Embryonic facial prominence (tissue), 1 donor: Measurements from ENCODE around the gene WDR27.
"Not testable (repeated sequence)": the region's sequence is repeated elsewhere in the genome, so short reads cannot be mapped to it uniquely, and the experiment has no call there.

ENCODE experiments used
- DNase-seq: peaks from one replicate; pipeline ENCODE4 v3.0.0-alpha.2; 2016; ENCODE audit errors: extremely low spot score

Gene WDR27

GRCh38 chr6:169604076-169604475 lies 97.8 kb downstream of the WDR27 start:
- no peak for DNase-seq

DNA sequence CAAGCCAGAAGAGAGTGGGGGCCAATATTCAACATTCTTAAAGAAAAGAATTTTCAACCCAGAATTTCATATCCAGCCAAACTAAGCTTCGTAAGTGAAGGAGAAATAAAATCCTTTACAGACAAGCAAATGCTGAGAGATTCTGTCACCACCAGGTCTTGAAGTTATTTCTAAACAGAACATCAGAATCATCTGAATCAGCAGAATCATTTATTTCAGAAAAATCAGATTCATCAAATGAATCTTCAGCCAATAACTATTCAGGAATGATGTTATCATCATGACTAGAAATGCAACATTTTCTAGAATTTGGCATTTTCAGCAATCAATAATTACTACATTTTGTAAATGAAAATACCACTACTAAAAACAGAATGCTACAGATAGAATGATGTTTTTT lies 100.7 kb downstream of the WDR27 start:
- DNase-seq: not testable (repeated sequence)

- no peak for DNase-seq
Measured at GRCh38 chr6:169592558-169592957, 109.3 kb downstream of the WDR27 start.

DNA sequence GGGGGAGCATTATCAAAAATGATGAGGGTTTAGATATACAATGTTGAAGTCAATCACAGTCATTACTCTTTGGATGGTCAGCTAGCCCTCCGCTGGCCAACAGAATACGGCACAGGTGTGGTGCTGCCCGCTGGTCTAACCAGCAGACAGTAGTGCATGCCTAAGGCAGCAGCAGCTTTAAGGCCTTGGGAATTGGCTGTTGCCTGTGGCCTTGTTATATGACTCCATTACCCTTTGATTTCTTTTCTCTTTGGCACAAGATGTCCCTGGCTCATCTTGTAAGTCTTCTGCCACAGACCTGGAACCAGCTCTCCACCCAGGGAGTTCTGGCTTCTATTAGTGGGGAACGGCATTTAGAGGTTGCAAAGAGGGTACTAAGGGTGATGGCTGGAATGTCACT lies 110.2 kb downstream of the WDR27 start:
- no peak for DNase-seq

GRCh38 chr6:169590376-169590939 lies 111.4 kb downstream of the WDR27 start:
- DNase-seq: no peak

GRCh38 chr6:169589699-169590257 lies 112.1 kb downstream of the WDR27 start:
- DNase-seq: no peak

GRCh38 chr6:169589293-169589692 lies 112.5 kb downstream of the WDR27 start:
- no peak for DNase-seq

DNA sequence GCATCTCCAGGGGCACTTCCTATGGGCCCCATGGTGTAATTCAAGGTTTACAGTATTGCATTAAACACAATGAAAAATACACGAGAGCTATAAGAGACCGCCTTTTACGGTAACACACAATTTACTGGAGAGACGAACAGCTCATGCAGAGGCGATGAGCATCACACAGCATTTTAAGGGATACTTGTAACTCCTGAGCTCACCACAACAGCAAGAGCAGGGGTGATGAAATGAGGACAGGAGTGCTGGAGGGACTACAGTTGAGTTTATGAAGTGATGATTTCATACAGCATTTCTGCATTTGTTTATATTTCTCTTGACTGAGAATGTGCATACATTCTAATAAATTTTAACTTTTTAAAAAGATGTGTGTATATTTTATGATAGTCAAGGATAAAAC lies 113.9 kb downstream of the WDR27 start:
- DNase-seq: no peak

DNA sequence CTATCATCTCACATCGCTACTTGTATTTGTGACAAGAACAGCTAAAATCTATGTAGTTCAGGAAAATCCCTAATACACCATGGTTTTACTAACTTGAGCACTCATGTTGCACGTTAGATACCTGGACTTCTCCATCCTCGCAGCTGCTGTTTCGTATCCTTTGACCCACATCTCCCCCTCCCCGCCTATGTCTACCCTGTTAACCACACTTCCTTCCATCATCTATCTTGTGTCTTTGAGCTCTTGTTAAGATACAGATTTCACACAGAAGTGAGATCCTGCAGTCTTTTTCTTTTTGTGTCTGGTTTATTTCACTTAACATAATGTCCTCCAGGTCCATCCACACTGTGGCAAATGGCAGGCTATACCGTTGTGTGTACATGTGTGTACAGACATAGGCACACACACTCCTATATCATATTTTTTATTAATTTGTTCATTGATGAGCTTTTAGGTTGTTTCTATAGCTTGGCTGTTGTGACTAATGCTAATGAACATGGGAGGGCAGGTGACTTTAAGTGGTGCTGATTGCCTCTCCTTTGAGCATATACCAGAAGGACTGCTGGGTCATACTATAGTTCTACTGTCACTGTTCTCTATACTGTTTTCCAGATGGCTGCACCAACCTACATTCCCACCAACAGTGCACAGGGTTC lies 117.8 kb downstream of the WDR27 start:
- no peak for DNase-seq

DNA sequence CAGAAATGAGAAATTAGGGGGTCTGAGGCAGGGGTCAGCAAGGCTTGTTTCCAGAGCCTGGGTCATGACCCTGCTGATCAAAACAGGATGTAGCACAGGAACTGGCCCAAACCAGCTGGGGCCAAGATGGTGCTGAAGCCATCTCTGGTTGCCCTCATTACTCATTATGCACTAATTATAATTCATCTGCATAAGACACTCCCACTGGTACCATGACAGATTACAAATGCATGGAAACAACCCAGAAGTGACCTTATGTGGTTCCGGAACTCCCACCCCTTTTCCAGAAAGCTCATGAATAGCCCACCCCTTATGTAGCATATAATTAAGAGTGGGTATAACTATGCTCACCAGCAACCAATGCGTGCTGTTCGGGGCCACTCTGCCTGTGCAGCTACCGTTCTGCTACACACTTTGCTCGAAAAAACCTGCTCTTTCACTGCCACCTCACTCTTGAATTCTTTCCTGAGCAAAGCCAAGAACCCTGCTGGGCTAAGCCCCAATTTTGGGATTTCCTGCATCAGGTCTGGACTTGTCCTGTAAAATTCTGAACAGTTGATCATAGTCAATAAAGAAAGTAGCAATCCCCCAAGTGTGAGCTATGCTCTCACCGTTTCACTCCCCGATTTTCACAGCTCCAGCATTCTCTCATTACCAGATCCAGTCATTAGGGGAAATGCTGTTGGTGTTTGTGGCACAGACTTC lies 122.3 kb downstream of the WDR27 start:
- no peak for DNase-seq

- DNase-seq: no peak
Measured at GRCh38 chr6:169577974-169578373, 123.9 kb downstream of the WDR27 start.

- no peak for DNase-seq
Measured at GRCh38 chr6:169577236-169577635, 124.6 kb downstream of the WDR27 start.

- no peak for DNase-seq
Measured at GRCh38 chr6:169575821-169576220, 126.0 kb downstream of the WDR27 start.

DNA sequence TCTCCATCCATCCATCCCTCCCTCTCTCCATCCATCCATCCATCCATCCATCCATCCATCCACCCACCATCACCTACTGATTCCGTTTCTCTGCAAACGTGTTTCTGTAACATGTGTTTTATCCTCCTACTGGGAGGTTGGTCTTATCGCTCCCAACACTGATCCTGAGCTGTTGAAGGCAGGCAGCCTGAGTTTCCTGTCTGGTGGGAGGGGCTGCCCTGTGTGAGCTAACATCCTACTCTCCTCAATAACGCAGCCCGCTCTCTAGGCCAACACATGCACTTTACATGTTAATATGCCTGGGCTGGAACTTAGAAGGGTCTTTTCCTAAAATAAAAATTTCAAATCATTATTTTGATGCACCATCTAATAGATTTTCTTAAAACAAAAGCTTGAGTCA lies 126.5 kb downstream of the WDR27 start:
- no peak for DNase-seq

GRCh38 chr6:169574420-169574819 lies 127.4 kb downstream of the WDR27 start:
- DNase-seq: no peak

- no peak for DNase-seq
Measured at GRCh38 chr6:169573883-169574282, 127.9 kb downstream of the WDR27 start.

GRCh38 chr6:169571123-169571962 lies 130.5 kb downstream of the WDR27 start:
- DNase-seq: no peak

GRCh38 chr6:169568314-169569087 lies 133.3 kb downstream of the WDR27 start:
- no peak for DNase-seq

- DNase-seq: no peak
Measured at GRCh38 chr6:169567819-169568218, 134.0 kb downstream of the WDR27 start.

DNA sequence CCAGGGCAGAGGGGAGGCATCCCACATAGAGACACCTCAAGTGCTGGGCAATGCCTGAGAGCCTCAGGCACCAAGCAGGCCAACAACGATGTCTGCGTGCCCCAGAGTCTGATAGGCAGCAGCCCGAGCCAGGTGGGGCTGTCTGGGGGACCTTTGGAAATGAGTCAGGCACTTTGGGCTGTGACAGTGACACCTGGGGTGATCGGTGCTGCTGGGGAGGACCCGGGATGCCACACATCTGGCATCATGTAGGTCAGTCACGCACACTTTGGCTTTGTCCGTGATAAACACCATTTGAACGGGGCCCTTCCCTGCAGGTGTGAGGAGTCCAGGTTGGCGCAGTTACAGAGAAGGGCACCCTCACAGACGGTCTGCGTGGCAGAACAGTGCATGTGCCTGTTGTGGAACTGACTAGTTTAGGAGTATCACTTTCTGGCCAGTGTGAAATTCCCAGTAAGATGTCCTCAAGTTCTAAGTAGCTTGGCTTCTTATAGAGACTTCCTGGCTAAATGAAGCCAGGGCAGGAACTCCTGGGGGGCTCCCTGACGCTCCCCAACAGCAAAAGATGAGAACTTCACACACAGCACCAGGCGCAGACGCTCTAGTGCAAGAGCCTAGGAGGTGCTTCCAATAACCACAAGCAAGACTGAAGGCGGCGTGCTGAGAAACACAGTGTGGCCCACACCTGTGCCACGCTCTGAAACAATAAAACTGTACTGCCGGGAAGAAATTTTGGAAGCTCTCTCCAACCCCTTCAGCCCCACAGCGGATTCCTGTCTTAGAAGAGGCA lies 134.7 kb downstream of the WDR27 start:
- DNase-seq: no peak
